NCI-H2081 (cell line): ENCODE measurements around the gene PPP1R13L.
"Not testable (repeated sequence)": the region's sequence is repeated elsewhere in the genome, so short reads cannot be mapped to it uniquely, and the experiment has no call there.

Source experiments
- DNase-seq, 2 experiments: peaks; one replicate each; lab custom pipeline; 2025; lab: John Stamatoyannopoulos, UW

The PPP1R13L gene

GRCh38 chr19:45345506-45345860, 59.4 kb downstream of the PPP1R13L start:
- no peak for DNase-seq

DNA sequence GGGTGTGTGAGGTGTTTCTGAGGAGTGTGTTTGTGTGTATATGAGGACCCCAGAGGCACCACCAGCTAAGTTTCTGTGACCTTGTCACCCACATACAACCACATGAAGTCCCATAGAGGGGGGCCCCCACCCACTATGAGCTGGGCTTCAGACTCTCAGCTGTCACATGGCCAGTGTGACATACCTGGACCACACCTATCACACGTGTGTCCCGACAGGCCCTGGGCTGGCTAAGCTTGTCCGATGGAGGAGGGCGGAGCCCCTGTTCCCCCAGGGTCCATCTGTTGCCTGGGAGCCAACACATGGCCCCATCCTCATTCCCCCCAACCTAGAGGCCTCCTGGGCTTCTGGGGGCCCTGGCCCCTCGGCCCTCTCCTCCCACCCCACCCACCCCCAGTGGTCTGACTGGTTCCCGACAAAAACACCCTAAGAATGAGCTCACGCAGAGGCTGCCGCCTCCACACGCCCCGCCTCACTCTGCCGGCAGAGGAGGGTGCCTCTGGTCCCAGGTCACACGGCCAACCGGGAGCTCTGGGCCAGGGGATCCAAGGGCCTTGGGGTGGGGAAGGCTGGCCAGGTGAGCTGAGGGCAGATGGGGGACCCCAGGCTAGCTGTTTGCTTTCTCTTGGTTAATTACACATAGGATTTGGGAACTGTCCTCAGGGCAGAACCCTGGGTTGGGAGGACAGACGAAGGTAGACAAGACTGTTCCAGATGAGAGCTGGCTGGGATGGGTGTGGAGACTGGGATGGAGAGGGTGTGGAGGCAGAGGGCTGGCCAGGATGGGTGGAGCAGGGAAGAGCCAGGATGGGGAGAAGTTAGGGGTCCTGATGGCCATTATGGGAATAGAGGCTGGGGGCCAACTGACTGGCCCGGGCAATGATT, 60.0 kb downstream of the PPP1R13L start:
- DNase-seq: no peak

- no peak for DNase-seq
These were observed 62.0 kb downstream of the PPP1R13L start for GRCh38 chr19:45342911-45343310.

DNA sequence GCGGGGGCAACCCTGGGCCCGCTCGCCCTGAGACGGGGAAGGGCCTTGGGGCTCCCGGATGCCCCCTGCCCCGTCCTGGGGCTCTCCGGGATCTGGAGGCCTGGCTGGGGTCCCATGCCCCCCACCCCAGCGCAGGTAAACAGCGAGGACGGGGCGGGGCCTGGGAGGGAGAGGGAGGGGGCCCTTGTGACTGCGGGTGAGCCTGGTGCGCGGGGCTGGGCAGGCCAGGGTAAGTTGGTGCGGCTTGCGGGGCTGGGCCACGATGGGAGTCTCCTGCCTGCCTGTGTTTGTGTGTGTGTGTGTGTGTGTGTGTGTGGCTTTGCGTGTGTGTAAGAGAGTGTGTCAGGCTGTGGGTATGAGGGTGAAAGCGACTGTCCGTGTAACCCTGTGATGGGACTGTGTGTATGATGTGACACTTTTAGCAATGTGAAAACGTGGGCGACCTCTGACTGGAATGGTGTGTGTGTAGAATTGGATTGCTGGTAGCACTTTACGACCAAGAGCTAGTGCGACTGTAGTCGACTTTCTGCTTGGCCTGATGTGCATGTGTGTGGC, 63.9 kb downstream of the PPP1R13L start:
- DNase-seq: no peak

GRCh38 chr19:45340232-45340898, 64.5 kb downstream of the PPP1R13L start, which contains the start of gene KLC3:
TSS of gene KLC3 (plus strand) at chr19:45340750. CDS start at chr19:45345542, 4,792 bp downstream.
- DNase-seq: peak in 1 of 2 experiments; percentile 38

- DNase-seq: no peak
These were observed 65.2 kb downstream of the PPP1R13L start for GRCh38 chr19:45339629-45340028.

DNA sequence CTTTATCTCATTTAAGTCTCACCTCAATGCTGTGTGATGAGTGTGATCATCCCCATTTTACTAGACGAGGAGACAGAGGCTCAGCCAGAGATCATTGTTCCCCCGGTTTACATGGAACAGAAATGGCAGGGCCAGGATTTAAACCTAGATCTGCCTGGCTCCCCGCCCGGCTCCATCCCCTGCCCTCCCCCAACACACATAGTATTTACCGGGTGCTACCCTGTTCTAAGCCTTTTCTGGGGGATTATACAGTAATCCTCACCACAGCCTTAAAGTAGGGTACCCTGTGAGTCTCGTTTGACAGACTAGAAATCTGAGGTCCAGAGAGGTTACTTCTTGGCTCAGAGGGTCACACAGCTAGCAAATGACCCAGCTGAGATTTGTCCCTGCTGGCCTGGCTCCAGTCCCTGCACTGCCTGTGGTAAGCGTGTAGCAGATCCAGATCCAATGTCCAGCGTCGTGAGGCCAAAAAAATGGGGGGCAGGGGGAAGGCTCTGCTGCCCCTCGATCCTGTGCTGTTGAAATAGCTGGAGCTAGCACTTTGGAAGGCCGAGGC, 68.1 kb downstream of the PPP1R13L start:
- DNase-seq: no peak

DNA sequence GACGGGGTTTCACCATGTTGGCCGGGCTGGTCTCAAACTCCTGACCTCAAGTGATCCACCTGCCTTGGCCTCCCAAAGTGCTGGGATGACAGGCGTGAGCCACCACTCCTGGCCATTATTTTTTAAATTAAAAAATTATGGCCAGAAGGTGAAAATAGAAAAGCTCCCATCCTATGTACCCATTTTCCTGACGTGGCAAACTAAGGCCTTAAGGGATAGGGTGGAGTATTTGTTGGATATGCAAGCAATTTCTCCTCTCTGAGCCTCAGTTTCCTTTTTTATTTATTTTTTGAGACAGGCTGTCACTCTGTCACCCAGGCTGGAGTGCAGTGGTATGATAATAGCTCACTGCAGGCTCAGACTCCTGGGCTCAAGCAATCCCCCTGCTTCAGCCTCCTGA, 70.0 kb downstream of the PPP1R13L start:
- DNase-seq: not testable (repeated sequence)

DNA sequence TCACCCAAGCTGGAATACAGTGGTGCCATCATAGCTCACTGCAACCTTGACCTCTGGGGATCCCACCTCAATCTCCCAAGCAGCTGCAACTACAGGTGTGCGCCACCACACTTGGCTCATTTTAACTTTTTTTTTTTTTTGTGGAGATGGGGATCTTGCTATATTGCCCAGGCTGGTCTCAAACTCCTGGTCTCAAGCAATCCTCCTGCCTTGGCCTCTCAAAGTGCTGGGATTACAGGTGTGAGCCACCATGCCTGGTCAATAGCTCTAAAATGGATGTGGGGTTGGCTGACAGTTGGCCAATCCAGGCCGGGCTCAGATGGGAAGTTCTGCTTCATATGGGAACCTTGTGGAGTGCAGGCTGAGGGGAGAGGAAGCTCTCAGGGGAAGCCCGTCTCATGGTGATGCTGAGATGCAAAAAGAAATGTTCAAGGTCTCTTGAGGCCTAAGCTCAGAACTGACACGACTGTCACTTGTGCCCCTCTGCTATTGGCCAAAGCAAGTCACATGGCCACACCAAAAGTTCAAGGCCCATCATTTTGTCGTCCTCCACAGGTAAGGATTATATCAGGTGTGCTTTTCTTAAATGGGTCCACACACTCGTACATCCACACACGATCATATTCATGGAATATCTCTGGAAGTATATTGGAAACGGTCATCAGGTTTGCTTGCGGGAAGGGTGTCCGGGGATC, 71.1 kb downstream of the PPP1R13L start:
- DNase-seq: no peak

DNA sequence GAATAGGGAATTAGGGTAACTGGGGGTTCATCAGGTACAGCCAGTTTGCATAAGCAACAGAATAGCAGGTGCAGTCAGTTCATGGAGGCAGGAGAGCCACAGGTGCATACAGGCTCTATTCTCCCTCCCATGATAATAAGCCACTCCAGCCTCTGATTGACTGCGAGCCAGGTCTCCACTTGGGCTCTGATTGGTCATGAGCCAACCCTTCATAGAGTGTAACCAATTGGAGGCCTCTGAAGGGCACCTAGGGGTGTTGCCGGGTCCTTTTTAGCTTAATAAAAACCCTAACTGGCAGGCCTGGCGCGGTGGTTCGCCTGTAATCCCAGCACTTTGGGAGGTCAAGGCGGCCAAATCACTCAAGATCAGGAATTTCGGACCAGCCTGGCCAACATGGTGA, 73.5 kb downstream of the PPP1R13L start:
- no peak for DNase-seq
